Trophoblast cell (in vitro differentiated cells and primary cell): ENCODE results near the gene ZBTB16.

ENCODE experiments used
- DNase-seq, 2 donors: peaks; one replicate each; pipeline ENCODE4 v3.0.0-alpha.2; 2016
- H2AFZ ChIP-seq: 2 replicates; pipeline ENCODE4 v1.6.1; 2013; ENCODE audit warnings: low read length, moderate library complexity, mild to moderate bottlenecking; ENCODE audit not compliant: insufficient read depth, poor library complexity
- H2AK5ac ChIP-seq: 2 replicates; pipeline ENCODE4 v1.6.1; 2013; ENCODE audit warnings: mild to moderate bottlenecking, low read length
- H2BK120ac ChIP-seq: 2 replicates; pipeline ENCODE4 v1.6.1; 2013; ENCODE audit warnings: low read length, mild to moderate bottlenecking, moderate library complexity; ENCODE audit not compliant: insufficient read depth, poor library complexity
- H2BK12ac ChIP-seq: 2 replicates; pipeline ENCODE4 v1.6.1; 2013; ENCODE audit warnings: mild to moderate bottlenecking, low read length, moderate library complexity
- H2BK5ac ChIP-seq: 2 replicates; pipeline ENCODE4 v1.6.1; 2013; ENCODE audit warnings: low read length, low read depth, moderate library complexity, mild to moderate bottlenecking; ENCODE audit not compliant: poor library complexity
- H3K14ac ChIP-seq: 2 replicates; pipeline ENCODE4 v1.6.1; 2013; ENCODE audit warnings: mild to moderate bottlenecking, low read length
- H3K18ac ChIP-seq: 2 replicates; pipeline ENCODE4 v1.6.1; 2013; ENCODE audit warnings: mild to moderate bottlenecking, low read length
- H3K23ac ChIP-seq: 2 replicates; pipeline ENCODE4 v1.6.1; 2013; ENCODE audit warnings: low read length
- H3K27ac ChIP-seq: 2 replicates; pipeline ENCODE4 v1.5.1; 2013; ENCODE audit warnings: low read depth, mild to moderate bottlenecking, inconsistent platforms, low read length, moderate library complexity
- H3K27me3 ChIP-seq: 2 replicates; pipeline ENCODE4 v1.6.1; 2013; ENCODE audit warnings: inconsistent platforms, mild to moderate bottlenecking, low read length, moderate library complexity; ENCODE audit not compliant: insufficient read depth
- H3K36me3 ChIP-seq, 2 experiments: 1 replicate in 1 of 2; 2 replicates in 1 of 2; pipeline ENCODE4 v1.6.1; 2013; ENCODE audit warnings: low read length in 2 of 2, mild to moderate bottlenecking in 2 of 2, moderate library complexity in 1 of 2; ENCODE audit not compliant: insufficient read depth in 2 of 2, control insufficient read depth in 1 of 2
- H3K4ac ChIP-seq: 2 replicates; pipeline ENCODE4 v1.6.1; 2013; ENCODE audit warnings: low read depth, mild to moderate bottlenecking, low read length, moderate library complexity
- H3K4me1 ChIP-seq, 2 experiments: 1 replicate in 1 of 2; 2 replicates in 1 of 2; pipeline ENCODE4 v1.6.1; 2013; ENCODE audit warnings: low read length in 2 of 2, mild to moderate bottlenecking in 2 of 2, moderate library complexity in 1 of 2; ENCODE audit not compliant: insufficient read depth in 2 of 2, control insufficient read depth in 1 of 2
- H3K4me2 ChIP-seq: 2 replicates; pipeline ENCODE4 v1.6.1; 2013; ENCODE audit warnings: inconsistent platforms, mild to moderate bottlenecking, low read length, moderate library complexity
- H3K4me3 ChIP-seq: 2 replicates; pipeline ENCODE4 v1.5.1; 2013; ENCODE audit warnings: mild to moderate bottlenecking, low read depth, low read length, inconsistent platforms
- H3K79me1 ChIP-seq: one replicate; pipeline ENCODE4 v1.6.1; 2013; ENCODE audit warnings: low read length
- H3K79me2 ChIP-seq: 2 replicates; pipeline ENCODE4 v1.6.1; 2013; ENCODE audit warnings: low read length, mild to moderate bottlenecking; ENCODE audit not compliant: control insufficient read depth, insufficient read depth, poor library complexity
- H3K9ac ChIP-seq: 2 replicates; pipeline ENCODE4 v1.6.1; 2013; ENCODE audit warnings: mild to moderate bottlenecking, low read length
- H3K9me3 ChIP-seq: 2 replicates; pipeline ENCODE4 v1.6.1; 2013; ENCODE audit warnings: low read depth, mild to moderate bottlenecking, control low read depth, inconsistent platforms, low read length; ENCODE audit not compliant: insufficient read depth
- H4K12ac ChIP-seq: 2 replicates; pipeline ENCODE4 v1.6.1; 2013; ENCODE audit warnings: low read depth, mild to moderate bottlenecking, low read length, moderate library complexity
- H4K8ac ChIP-seq: 2 replicates; pipeline ENCODE4 v1.6.1; 2013; ENCODE audit warnings: low read depth, mild to moderate bottlenecking, low read length, moderate library complexity
- H4K91ac ChIP-seq: one replicate; pipeline ENCODE4 v1.6.1; 2013; ENCODE audit warnings: low read depth, mild to moderate bottlenecking, low read length, moderate library complexity
- WGBS: extraction: QIAGEN DNeasy Blood & Tissue Kit; methylation state at CpG from one replicate; pipeline ENCODE4 v1.1.7; 2013; ENCODE audit warnings: missing lambda C conversion rate; ENCODE audit not compliant: insufficient read length, insufficient coverage; ENCODE audit errors: extremely low coverage; 5-methylcytosine and 5-hydroxymethylcytosine counted together

Gene ZBTB16

DNA sequence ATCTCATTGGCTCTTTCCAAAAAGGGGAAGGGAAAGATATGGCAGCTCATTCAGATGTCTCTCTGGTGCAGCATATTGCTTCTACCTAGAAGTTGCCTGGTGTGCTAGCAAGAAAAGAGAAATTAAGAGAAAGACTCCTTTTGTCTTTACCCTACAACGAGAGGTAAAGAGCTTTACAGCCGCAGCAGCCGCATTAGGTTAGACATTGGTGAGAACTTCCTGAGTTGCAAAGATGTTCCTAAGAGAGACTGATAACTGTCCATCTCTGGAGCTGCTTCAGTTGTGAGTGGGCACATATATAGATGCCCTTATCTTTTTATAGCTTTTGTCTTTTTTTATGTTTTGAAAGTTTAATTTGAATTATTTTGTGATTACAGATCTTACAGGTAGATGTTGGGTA, 155.9 kb downstream of the ZBTB16 start:
- Histone ChIP-seq H3K18ac (no peak overlapping the region), H3K14ac (no peak overlapping the region), H3K4me2 (no peak overlapping the region), H2BK120ac (no peak overlapping the region), H3K36me3 (no peaks in the 10 kb centered on the region), H2AFZ (no peak overlapping the region), H3K9ac (no peak overlapping the region), H3K4me1 (peaks cover 27 to 32% of the 10 kb centered on the region in 2 experiments), H3K9me3 (no peaks in the 10 kb centered on the region), H2BK12ac (no peak overlapping the region), H3K79me2 (no peaks in the 10 kb centered on the region), H3K4me3 (no peak overlapping the region), H3K23ac (no peak overlapping the region), H2BK5ac (no peak overlapping the region), H3K27ac (no peak overlapping the region), H3K4ac (no peak overlapping the region), H4K91ac (no peak overlapping the region), H4K8ac (no peak overlapping the region), H3K27me3 (no peaks in the 10 kb centered on the region), H4K12ac (no peak overlapping the region), H3K79me1 (peaks cover 19% of the 10 kb centered on the region), H2AK5ac (no peak overlapping the region)
- DNase-seq, result no peak
- no CpG with 5 or more reads among the region's 3 CpGs for WGBS

DNA sequence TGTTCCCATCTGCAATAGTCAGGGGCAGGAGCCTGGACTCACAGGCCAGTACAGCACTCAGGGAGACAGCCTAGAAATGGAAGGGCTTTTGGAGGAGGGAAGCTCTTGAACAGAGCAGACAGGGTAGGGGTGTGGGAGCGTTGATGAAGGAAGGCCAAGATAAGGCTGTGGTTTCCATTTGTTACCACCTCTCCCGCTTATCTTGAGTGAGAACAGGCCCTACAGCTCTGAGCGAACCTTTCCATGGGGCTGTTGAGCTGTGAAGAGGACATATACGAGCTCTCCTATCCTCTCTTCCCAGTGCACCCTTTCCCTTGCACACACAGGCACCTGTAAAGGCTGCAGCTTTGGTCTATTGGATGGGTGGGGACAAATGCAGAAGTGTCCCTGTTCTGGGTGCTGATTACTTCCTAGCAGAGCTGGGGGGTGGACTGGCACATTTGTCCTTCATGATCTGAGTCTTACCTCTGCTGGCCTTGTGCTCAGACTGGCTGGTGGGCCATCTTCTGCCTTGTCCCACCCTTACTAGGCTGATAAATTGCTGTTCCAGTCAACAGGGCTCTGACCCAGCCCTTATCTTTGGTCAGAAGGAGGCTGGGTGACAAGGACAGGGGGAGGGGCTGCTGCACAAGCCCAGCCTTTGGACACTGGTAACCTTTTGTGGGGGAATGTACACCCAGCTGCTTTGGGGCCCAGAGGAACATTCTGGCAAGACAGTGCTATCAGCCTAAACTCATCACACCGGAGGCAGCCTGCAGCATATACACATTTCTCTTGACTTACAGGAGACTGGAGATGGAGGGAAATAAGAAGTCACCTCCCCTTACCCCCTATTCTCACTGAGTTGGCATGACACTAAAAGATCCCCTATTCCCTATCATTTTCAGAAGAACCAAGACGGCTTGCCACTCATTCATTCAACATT, 156.6 kb downstream of the ZBTB16 start:
- Histone ChIP-seq H3K4me3 (peak overlapping the region; percentile 42), H3K14ac (no peak overlapping the region), H4K8ac (no peak overlapping the region), H2AK5ac (no peak overlapping the region), H2BK12ac (no peak overlapping the region), H3K23ac (no peak overlapping the region), H2AFZ (peak overlapping the region; percentile 31), H3K27ac (no peak overlapping the region), H4K12ac (no peak overlapping the region), H4K91ac (no peak overlapping the region), H3K9ac (no peak overlapping the region), H3K36me3 (no peaks in the 10 kb centered on the region), H3K79me2 (no peaks in the 10 kb centered on the region), H3K4ac (no peak overlapping the region), H3K18ac (no peak overlapping the region), H3K4me1 (peaks cover 27 to 34% of the 10 kb centered on the region in 2 experiments), H3K4me2 (no peak overlapping the region), H3K9me3 (no peaks in the 10 kb centered on the region), H2BK120ac (no peak overlapping the region), H3K27me3 (no peaks in the 10 kb centered on the region), H2BK5ac (no peak overlapping the region), H3K79me1 (peaks cover 21% of the 10 kb centered on the region)
- WGBS, result no CpG with 5 or more reads among the region's 6 CpGs
- DNase-seq, result no peak

DNA sequence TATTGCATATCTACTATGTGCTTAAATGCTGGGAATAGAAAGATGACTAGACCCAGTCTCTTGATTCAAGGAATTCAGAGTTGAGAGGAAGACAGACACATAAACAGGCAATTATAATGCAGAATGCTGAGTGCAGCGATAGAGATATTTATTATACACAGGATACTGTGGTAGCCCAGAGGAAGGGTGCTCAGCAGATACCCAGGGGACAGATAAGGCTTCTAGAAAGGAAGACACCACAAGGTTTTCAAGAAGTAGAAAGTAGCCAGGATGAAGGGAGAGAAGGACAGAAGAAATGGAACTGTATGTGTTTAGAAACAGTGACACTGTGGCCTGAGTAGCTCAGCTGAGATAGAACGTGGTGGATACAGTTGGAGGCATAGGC, 157.3 kb downstream of the ZBTB16 start:
- Histone ChIP-seq H4K12ac (no peak overlapping the region), H3K18ac (no peak overlapping the region), H3K4me3 (no peak overlapping the region), H2BK120ac (no peak overlapping the region), H2BK12ac (no peak overlapping the region), H3K36me3 (no peaks in the 10 kb centered on the region), H2AFZ (no peak overlapping the region), H3K4ac (no peak overlapping the region), H3K9me3 (no peaks in the 10 kb centered on the region), H3K27me3 (no peaks in the 10 kb centered on the region), H3K4me1 (peaks cover 23 to 29% of the 10 kb centered on the region in 2 experiments), H3K14ac (no peak overlapping the region), H3K79me2 (no peaks in the 10 kb centered on the region), H2AK5ac (no peak overlapping the region), H3K9ac (no peak overlapping the region), H4K8ac (no peak overlapping the region), H2BK5ac (no peak overlapping the region), H3K23ac (no peak overlapping the region), H3K27ac (no peak overlapping the region), H3K79me1 (peaks cover 18% of the 10 kb centered on the region), H3K4me2 (no peak overlapping the region), H4K91ac (no peak overlapping the region)
- no peak for DNase-seq
- no CpG with 5 or more reads among the region's 2 CpGs for WGBS

DNA sequence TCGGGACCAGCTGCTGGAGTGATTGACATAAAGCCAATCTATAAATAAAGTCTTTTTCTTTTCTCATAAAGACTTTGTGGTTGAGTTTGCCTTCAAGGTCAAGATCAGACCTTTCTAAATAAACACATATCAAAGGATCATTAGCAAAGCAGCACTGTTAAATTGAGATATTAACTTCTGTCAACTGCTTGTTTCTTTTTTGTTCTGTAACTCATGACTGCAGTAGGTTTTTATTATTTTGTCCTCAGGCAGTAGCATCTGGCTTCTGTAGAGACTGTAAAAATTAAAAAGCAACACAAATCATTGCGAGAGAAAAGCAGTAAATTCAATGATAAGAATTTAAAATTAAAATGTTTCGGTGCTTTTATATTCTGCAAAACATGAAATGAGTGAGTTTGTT, 159.0 kb downstream of the ZBTB16 start:
- peaks cover 13% of the 10 kb centered on the region for H3K79me1 ChIP-seq
- H3K79me2 ChIP-seq, result no peaks in the 10 kb centered on the region
- H3K4ac ChIP-seq, result no peak overlapping the region
- no peak overlapping the region for H2AFZ ChIP-seq
- H3K18ac ChIP-seq, result no peak overlapping the region
- no peaks in the 10 kb centered on the region for H3K36me3 ChIP-seq
- WGBS, result no CpG with 5 or more reads among the region's 3 CpGs
- H3K9ac ChIP-seq, result no peak overlapping the region
- H3K23ac ChIP-seq, result no peak overlapping the region
- H3K27me3 ChIP-seq, result no peaks in the 10 kb centered on the region
- H4K12ac ChIP-seq, result no peak overlapping the region
- H2BK5ac ChIP-seq, result no peak overlapping the region
- peaks cover 3% of the 10 kb centered on the region for H3K9me3 ChIP-seq
- H2BK120ac ChIP-seq, result no peak overlapping the region
- no peak overlapping the region for H3K4me3 ChIP-seq
- no peak overlapping the region for H4K91ac ChIP-seq
- peaks cover 16 to 21% of the 10 kb centered on the region in 2 experiments for H3K4me1 ChIP-seq
- H3K27ac ChIP-seq, result no peak overlapping the region
- no peak overlapping the region for H3K14ac ChIP-seq
- no peak overlapping the region for H2AK5ac ChIP-seq
- no peak overlapping the region for H3K4me2 ChIP-seq
- H2BK12ac ChIP-seq, result peak overlapping the region; percentile 65
- DNase-seq, result no peak
- no peak overlapping the region for H4K8ac ChIP-seq
